HAP-1 (cell line): ENCODE results near the gene BRINP1.

Source experiments
- DNase-seq, 2 experiments: peaks; one replicate each; pipeline ENCODE4 v3.0.0-alpha.2; 2016 to 2020; ENCODE audit warnings: low spot score in 2 of 2
- H3K27me3 ChIP-seq: fragments of 250-450 bp; sonication (Bioruptor Pico); 2 replicates; pipeline ENCODE4 v1.5.1; 2020; ENCODE audit warnings: low read depth, mild to moderate bottlenecking, moderate library complexity
- H3K36me3 ChIP-seq: fragments of 250-450 bp; sonication (Bioruptor Pico); replicated peaks from 2 replicates; pipeline ENCODE4 v1.5.1; 2020; ENCODE audit warnings: mild to moderate bottlenecking
- H3K4me1 ChIP-seq: fragments of 250-450 bp; sonication (Bioruptor Pico); 2 replicates; pipeline ENCODE4 v1.5.1; 2020; ENCODE audit warnings: mild to moderate bottlenecking
- H3K4me3 ChIP-seq: fragments of 250-450 bp; sonication (Bioruptor Pico); 2 replicates; pipeline ENCODE4 v1.5.1; 2020; ENCODE audit warnings: mild to moderate bottlenecking, moderate library complexity
- H3K9me3 ChIP-seq: fragments of 250-450 bp; sonication (Bioruptor Pico); 2 replicates; pipeline ENCODE4 v1.5.1; 2020; ENCODE audit warnings: mild to moderate bottlenecking, moderate library complexity
- in situ Hi-C: fragments of 300-500 bp; cut with MboI; formaldehyde crosslinking; loops from 3 replicates; pipeline ENCODE4 v1.14.3; 2020; ENCODE audit warnings: low sequenced_read_pairs, inconsistent platforms, mixed read lengths

Gene BRINP1

GRCh38 chr9:119148855-119149254 lies 220.4 kb downstream of the BRINP1 start:
- Histone ChIP-seq H3K9me3 (no peaks in the 10 kb centered on the region), H3K36me3 (no peaks in the 10 kb centered on the region), H3K4me1 (no peaks in the 10 kb centered on the region), H3K4me3 (no peak overlapping the region), H3K27me3 (no peaks in the 10 kb centered on the region)
- in situ Hi-C loops: no loop called here
- no peak for DNase-seq

DNA sequence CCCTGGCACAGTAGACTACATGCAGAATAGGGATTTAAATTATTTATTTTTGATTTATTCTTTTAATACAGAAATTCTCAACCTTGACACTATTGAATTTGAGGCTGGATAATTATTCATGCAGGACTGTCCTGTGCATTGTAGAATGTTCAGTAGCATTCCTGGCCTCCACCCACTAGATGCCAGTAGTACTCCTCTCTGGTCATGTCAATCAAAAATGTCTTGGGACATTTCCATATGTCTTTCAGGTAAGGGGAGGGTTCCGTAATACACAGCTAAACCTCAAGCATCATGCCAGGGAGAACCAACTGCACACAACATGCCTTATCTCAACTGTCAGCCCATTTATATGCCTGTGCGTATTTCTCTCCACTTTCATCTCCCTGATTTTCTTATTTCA lies 231.8 kb downstream of the BRINP1 start:
- no peaks in the 10 kb centered on the region for H3K36me3 ChIP-seq
- DNase-seq: no peak
- in situ Hi-C loops: no loop called here
- no peaks in the 10 kb centered on the region for H3K9me3 ChIP-seq
- H3K27me3 ChIP-seq: no peaks in the 10 kb centered on the region
- no peaks in the 10 kb centered on the region for H3K4me1 ChIP-seq
- H3K4me3 ChIP-seq: no peak overlapping the region

DNA sequence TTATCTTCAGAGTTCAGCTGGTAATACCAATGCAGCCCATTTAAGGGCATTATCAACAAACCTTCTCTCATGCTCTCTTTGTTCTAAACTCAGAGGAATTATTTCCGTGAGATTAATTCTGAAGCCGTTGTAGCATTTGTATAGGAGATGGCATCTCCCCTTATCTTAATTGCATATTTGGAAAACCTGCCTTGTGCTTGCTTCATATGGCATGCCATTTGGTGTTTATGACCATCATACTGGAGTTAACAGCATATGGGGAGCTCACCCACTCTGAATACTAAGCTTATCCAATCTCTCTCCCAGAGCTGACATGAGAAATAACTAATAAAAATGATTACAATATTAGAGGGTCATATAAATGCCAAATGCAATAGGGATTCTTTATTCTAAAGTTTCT lies 243.2 kb downstream of the BRINP1 start:
- Histone ChIP-seq H3K9me3 (no peaks in the 10 kb centered on the region), H3K4me3 (no peak overlapping the region), H3K36me3 (no peaks in the 10 kb centered on the region), H3K4me1 (no peaks in the 10 kb centered on the region), H3K27me3 (no peaks in the 10 kb centered on the region)
- DNase-seq: no peak
- in situ Hi-C loops: no loop called here

DNA sequence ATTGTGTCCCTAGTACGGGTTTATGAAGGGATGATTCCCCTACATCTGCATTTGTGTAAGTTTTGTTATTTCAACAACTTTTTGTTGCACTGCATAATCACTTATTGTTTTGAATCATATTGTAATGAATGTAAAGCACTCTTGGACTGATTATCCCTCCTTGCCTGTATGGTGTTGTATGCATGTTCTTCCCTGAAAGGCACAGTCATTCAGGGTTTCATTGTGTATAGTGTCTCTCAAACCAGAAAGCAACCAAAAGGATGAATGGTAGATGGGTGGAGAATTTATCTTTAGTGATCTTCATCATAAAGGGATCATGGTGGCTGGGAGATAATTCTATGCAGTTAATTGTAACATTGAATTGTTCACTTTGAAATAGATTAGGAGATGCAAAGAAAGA lies 247.3 kb downstream of the BRINP1 start:
- DNase-seq: no peak
- in situ Hi-C loops: no loop called here
- H3K9me3 ChIP-seq: no peaks in the 10 kb centered on the region

DNA sequence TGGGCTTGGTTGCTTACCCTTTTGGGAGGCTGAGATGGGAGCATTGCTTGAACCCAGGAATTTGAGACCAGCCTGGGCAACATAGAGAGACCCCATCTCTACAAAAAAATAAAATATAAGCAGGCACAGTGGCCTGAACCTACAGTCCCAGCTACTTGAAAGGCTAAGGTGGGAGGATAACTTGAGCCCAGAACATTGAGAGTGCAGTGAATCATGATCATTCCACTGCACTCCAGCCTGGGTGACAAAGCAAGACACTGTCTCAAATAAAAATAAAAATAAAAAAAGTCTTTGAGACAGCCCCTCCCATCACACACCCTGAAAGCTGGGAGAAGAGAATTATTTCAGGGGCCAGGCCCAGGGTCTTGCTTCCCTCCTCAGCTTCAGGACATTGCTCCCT lies 251.8 kb downstream of the BRINP1 start:
- Histone ChIP-seq H3K27me3 (no peaks in the 10 kb centered on the region), H3K4me1 (no peaks in the 10 kb centered on the region), H3K9me3 (no peaks in the 10 kb centered on the region), H3K4me3 (no peak overlapping the region), H3K36me3 (no peaks in the 10 kb centered on the region)
- in situ Hi-C loops: no loop called here
- DNase-seq: no peak

More for the DNA sequence above, 247.3 kb downstream of the BRINP1 start:
- no peaks in the 10 kb centered on the region for H3K36me3 ChIP-seq
- no peaks in the 10 kb centered on the region for H3K4me1 ChIP-seq
- H3K27me3 ChIP-seq: no peaks in the 10 kb centered on the region
- H3K4me3 ChIP-seq: no peak overlapping the region
